BLaER1 treated with 17β-estradiol and CSF1 and Interleukin-3, amounts not matched to agents 10 nM and 100 nM (cell line): ENCODE results near the gene HOXB5.

Experiments
- H3K27ac ChIP-seq, 11 experiments: shearing (Covaris generic); formaldehyde crosslinking; 2 replicates each; pipeline ENCODE4 v1.8.1; 2022
- H3K27me3 ChIP-seq, 11 experiments: shearing (Covaris generic); formaldehyde crosslinking; 2 replicates each; pipeline ENCODE4 v1.8.1; 2022
- H3K36me3 ChIP-seq, 11 experiments: shearing (Covaris generic); formaldehyde crosslinking; 2 replicates each; pipeline ENCODE4 v1.8.1; 2022
- H3K4me1 ChIP-seq, 10 experiments: shearing (Covaris generic); formaldehyde crosslinking; 2 replicates each; pipeline ENCODE4 v1.8.1; 2022
- H3K4me2 ChIP-seq, 11 experiments: shearing (Covaris generic); formaldehyde crosslinking; 2 replicates each; pipeline ENCODE4 v1.8.1; 2022
- H3K4me3 ChIP-seq, 10 experiments: shearing (Covaris generic); formaldehyde crosslinking; 2 replicates each; pipeline ENCODE4 v1.8.1; 2022
- H3K9ac ChIP-seq, 11 experiments: shearing (Covaris generic); formaldehyde crosslinking; 2 replicates each; pipeline ENCODE4 v1.8.1; 2022
- H3K9me3 ChIP-seq, 11 experiments: shearing (Covaris generic); formaldehyde crosslinking; replicated peaks in 1 of 11; 2 replicates each; pipeline ENCODE4 v1.8.1; 2022
- H4K20me1 ChIP-seq, 11 experiments: shearing (Covaris generic); formaldehyde crosslinking; 2 replicates each; pipeline ENCODE4 v1.8.1; 2022
- Cebpa-rat ChIP-seq, 11 experiments: shearing (Covaris generic); IDR thresholded peaks; 2 replicates each; pipeline ENCODE4 v1.8.1; 2022

The HOXB5 gene

DNA sequence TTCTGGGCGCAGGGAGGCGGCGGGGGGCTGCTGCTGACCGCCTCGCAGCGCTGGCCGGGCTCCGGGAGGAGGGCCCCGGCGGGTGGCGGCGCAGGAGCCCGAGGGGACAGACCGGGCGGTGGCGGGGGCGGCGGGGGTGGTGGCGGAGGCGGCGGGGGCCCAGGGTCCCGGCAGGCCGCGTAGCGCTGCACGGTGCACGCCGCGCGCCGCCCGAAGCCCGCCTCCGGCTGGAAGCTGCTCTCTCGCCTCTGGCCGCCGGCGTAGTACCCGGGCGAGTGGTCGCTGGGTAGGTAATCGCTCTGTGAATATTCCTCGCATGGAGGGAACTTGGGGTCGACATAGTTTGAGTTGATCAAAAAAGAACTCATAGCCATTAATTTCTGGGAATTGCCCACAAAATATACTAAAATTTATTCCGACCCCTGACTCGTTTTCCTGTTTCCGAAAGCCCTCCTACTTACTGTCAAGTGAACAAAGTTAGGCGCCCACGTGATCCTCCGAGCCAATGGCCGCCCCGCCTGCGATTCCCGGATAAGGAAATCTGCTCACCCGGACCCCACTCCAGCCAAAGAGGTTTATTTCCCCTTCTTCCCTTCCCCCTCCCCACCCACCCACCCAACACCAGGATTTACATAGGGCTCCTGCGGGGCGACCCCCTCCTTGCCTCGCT lies 15.5 kb downstream of the HOXB5 start, which contains the start of gene HOXB4:
Gene HOXB4 (minus strand): TSS at position 405 of the 670 bp plus-strand sequence. CDS start 31 bp downstream, at position 374.
- Histone ChIP-seq H3K4me2 (no peak within 1 kb of the TSS), H3K27ac (no peak within 1 kb of the TSS), H3K27me3 (peaks cover 100% of the 10 kb centered on the region in 11 experiments), H3K9me3 (peaks cover 0 to 9% (median 0%) of the 10 kb centered on the region in 11 experiments; a peak in 2 of 22 replicates), H4K20me1 (peaks cover 0 to 90% (median 72%) of the 10 kb centered on the region in 11 experiments; a peak in 17 of 22 replicates), H3K9ac (no peak within 1 kb of the TSS), H3K4me3 (no peak within 1 kb of the TSS), H3K4me1 (peaks cover 0 to 9% (median 2%) of the 10 kb centered on the region in 10 experiments; a peak in 5 of 20 replicates), H3K36me3 (no peaks in the 10 kb centered on the region)
- no peak for TF ChIP-seq Cebpa-rat (IDR thresholded peaks at IDR 0.05)

DNA sequence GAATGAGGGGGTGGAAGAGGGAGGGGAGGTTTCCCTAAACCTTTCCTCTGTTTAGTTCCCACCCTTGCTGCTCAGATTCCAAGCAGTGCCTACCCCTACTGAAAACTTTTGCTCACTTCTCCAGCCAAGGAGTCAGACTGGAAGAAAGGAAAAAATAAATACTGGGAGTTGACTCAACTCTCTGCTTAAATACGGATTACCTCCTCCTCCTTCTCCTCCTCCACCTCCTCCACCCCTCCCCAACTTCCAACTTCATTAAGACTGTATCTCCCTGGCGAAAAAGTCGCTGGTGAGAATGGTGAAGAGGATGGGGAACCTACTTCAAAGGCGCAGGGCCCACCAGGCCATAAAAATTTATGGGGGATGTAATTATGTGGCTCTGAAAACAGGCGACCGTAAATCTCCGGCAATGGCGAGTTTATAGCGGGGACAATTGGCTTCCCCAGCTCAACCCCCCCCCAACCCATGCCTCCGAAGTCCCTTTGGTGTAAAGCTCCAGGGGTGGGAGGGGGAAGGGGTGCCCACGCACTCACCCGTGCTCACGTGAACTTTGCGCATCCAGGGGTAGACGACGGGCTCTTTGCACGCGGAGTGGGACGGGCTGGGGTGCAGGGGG lies 16.1 kb downstream of the HOXB5 start:
- Histone ChIP-seq H3K27ac (no peak overlapping the region), H3K9ac (no peak overlapping the region), H3K4me2 (no peak overlapping the region), H4K20me1 (peaks cover 0 to 90% (median 72%) of the 10 kb centered on the region in 11 experiments; a peak in 17 of 22 replicates), H3K27me3 (peaks cover 100% of the 10 kb centered on the region in 11 experiments), H3K36me3 (no peaks in the 10 kb centered on the region), H3K4me3 (no peak overlapping the region), H3K4me1 (peaks cover 0 to 9% (median 2%) of the 10 kb centered on the region in 10 experiments; a peak in 5 of 20 replicates), H3K9me3 (peaks cover 0 to 9% (median 0%) of the 10 kb centered on the region in 11 experiments; a peak in 2 of 22 replicates)
- no peak for TF ChIP-seq Cebpa-rat (IDR thresholded peaks at IDR 0.05)

DNA sequence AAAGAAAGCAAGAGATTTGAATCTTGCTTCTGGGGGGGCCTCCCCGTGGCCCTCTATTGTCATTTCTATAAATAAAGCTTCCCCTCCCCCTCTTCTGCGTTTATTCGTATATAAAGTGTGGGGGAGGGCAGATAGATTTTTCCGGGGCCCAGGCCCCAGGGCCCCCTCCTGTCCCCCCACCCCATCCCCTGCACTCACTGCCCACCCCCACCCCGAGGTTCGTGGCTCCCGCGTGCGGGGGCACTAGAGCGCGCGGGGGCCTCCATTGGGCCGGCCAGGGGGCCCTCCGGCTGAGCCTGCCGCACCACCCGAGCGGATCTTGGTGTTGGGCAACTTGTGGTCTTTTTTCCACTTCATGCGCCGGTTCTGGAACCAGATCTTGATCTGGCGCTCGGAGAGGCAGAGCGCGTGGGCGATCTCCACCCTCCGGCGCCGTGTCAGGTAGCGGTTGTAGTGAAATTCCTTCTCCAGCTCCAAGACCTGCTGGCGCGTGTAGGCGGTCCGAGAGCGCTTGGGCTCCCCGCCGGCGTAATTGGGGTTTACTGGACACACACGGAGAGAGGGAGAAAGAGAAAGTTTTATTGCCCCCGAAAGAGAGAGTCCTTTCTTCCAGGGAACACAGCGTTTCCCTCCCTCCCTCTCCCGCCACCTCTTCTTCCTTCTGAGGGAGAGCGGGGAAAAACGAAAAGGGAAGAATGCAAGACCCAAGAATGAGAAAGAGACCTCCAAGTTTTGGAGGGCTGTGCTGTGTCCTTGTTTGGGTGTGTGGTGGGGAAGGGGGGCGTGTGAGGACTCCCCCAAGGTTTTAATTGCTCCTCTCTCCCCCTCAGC lies 16.9 kb downstream of the HOXB5 start:
- peaks cover 100% of the 10 kb centered on the region in 11 experiments for H3K27me3 ChIP-seq
- no peak overlapping the region for H3K4me2 ChIP-seq
- H3K36me3 ChIP-seq: no peaks in the 10 kb centered on the region
- TF ChIP-seq Cebpa-rat (IDR thresholded peaks at IDR 0.05): no peak
- no peak overlapping the region for H3K27ac ChIP-seq
- peaks cover 0 to 90% (median 72%) of the 10 kb centered on the region in 11 experiments; a peak in 17 of 22 replicates for H4K20me1 ChIP-seq
- no peak overlapping the region for H3K9ac ChIP-seq
- peaks cover 0 to 2% (median 0%) of the 10 kb centered on the region in 10 experiments; a peak in 2 of 20 replicates for H3K4me1 ChIP-seq
- peaks cover 0 to 9% (median 0%) of the 10 kb centered on the region in 11 experiments; a peak in 2 of 22 replicates for H3K9me3 ChIP-seq
- H3K4me3 ChIP-seq: no peak overlapping the region

DNA sequence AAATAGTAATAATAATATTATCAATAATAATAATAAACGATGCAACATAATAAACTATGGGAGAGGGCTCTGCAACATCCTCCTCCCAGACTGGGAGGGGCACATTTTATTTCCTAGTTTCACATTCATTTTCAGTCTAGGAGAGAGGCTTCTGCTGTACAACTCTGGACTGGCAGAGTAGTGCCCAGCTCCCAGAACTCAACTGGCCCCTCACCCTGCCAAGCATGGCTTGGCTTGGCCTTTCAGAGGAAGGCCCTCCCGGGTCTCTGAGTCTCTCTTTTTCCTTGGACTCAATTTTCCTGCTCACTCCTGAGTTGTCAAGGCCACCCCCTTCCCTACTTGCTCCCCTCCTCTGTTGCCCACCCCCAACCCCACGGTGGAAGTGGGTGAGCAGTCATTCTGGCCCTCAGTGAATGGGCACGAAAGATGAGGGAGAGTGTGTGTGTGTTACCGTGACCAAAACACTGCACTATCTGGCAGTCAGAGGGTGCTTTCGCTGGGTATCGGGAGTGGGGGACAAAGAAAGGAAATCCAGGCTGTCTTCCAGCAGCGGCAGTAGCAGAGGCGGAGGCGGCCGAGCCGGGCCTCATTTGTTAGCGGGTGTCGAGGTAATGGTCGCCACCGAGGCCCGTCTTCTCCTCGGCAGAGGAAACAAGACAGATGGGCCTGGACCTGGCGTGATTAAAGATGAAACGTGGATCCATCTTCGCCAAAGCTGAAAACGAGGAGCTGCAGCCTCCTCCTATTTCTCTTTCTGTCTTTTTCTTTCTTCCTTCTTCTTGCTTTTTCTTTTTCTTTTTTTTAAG lies 17.7 kb downstream of the HOXB5 start:
- Histone ChIP-seq H3K4me2 (no peak overlapping the region), H3K36me3 (no peaks in the 10 kb centered on the region), H3K9me3 (peaks cover 0 to 9% (median 0%) of the 10 kb centered on the region in 11 experiments; a peak in 2 of 22 replicates), H3K9ac (no peak overlapping the region), H3K27ac (no peak overlapping the region), H3K27me3 (peaks cover 100% of the 10 kb centered on the region in 11 experiments), H3K4me1 (no peaks in the 10 kb centered on the region), H3K4me3 (no peak overlapping the region), H4K20me1 (peaks cover 0 to 90% (median 72%) of the 10 kb centered on the region in 11 experiments; a peak in 17 of 22 replicates)
- TF ChIP-seq Cebpa-rat (IDR thresholded peaks at IDR 0.05): no peak

DNA sequence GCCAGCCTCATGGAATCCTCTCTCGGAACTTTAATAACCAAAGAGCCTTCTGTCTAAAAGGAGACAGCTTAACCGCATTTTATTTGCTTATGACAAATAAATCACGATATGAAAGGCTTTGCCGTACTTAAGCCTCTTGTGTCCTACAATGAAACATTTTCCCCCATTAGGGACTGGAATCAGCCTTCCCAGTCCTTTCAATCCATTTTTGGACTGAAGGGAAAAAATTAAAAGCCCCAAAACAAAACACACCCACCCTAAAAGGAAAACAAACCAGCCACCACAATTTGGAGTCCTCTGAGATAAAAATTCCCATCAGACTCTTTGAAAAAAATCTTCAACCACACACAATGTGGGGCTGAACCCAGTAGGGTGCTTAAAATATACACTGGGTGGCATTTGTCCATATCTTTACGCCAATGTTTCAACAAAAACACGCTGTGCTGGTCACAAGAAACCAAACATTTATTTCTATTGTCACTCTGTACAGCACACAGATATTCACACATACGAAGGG lies 18.5 kb downstream of the HOXB5 start:
- no peak overlapping the region for H3K27ac ChIP-seq
- peaks cover 100% of the 10 kb centered on the region in 11 experiments for H3K27me3 ChIP-seq
- peaks cover 0 to 90% (median 72%) of the 10 kb centered on the region in 11 experiments; a peak in 17 of 22 replicates for H4K20me1 ChIP-seq
- no peaks in the 10 kb centered on the region for H3K36me3 ChIP-seq
- H3K4me3 ChIP-seq: no peak overlapping the region
- no peak for TF ChIP-seq Cebpa-rat (IDR thresholded peaks at IDR 0.05)
- H3K4me2 ChIP-seq: no peak overlapping the region
- no peak overlapping the region for H3K9ac ChIP-seq
- H3K4me1 ChIP-seq: no peaks in the 10 kb centered on the region
- peaks cover 0 to 9% (median 0%) of the 10 kb centered on the region in 11 experiments; a peak in 2 of 22 replicates for H3K9me3 ChIP-seq

DNA sequence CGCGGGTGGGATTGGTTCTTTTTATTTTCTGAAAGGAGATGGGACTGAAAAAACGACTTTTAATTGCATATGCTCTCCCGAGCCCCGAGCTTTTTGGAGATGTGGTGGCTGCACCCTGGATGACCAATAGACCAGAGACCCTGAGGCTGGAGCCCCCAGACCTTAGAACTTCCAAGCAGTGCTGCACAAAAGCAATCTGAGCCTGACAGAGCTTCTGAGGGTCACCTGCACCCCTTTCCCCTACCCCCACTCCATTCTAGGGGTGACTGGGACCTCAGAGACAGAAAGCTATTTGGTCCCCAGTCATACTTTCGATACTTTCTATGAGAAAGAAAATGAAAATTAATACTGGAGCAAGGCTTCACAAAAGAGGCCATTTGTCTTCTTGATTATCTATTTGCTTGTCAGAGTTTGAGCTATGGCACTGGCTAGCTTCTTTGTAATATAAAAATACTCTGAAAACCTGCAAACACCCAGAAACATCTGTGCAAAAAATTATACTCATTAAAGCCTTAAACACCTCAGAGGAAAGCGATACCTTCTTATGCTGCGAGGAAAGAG lies 19.0 kb downstream of the HOXB5 start:
- Histone ChIP-seq H3K36me3 (no peaks in the 10 kb centered on the region), H3K4me1 (no peaks in the 10 kb centered on the region), H3K4me3 (no peak overlapping the region), H3K9ac (no peak overlapping the region), H3K27me3 (peaks cover 100% of the 10 kb centered on the region in 11 experiments), H4K20me1 (peaks cover 0 to 90% (median 70%) of the 10 kb centered on the region in 11 experiments; a peak in 17 of 22 replicates), H3K4me2 (no peak overlapping the region), H3K9me3 (peaks cover 0 to 9% (median 0%) of the 10 kb centered on the region in 11 experiments; a peak in 2 of 22 replicates), H3K27ac (no peak overlapping the region)
- TF ChIP-seq Cebpa-rat (IDR thresholded peaks at IDR 0.05): no peak

DNA sequence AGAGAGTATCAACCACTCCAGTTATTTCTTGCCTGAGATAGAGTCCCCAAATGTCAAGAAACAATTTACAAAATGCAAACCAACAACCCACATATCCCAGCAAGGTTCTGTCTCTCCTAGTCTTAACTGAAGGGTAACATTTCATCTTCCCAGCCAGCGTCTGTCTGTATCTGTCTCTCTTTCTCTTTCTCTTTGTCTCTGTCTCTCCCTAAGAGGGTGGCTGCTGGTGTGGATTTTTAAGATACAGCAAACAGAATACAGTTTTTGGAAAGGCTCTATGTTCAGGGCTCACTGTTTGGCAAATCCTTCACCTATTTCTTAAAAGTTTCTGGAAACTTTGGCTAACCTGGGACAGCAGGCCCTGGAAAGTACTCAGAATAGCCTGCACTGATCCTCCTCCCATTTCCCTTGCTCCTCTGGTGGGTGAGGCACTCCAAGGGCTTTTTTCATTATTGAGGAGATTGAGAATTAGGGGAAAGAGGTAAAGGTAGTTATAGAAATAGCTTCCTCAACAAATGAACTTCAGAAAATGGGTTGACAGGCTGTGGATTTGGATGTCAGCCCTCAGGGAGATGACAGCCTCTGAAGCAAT lies 21.7 kb downstream of the HOXB5 start:
- Histone ChIP-seq H3K9ac (no peak overlapping the region), H3K27ac (no peak overlapping the region), H3K9me3 (no peaks in the 10 kb centered on the region), H3K36me3 (no peaks in the 10 kb centered on the region), H3K27me3 (peaks cover 100% of the 10 kb centered on the region in 11 experiments), H4K20me1 (peaks cover 0 to 89% (median 54%) of the 10 kb centered on the region in 11 experiments; a peak in 16 of 22 replicates), H3K4me1 (no peaks in the 10 kb centered on the region), H3K4me2 (no peak overlapping the region), H3K4me3 (no peak overlapping the region)
- TF ChIP-seq Cebpa-rat (IDR thresholded peaks at IDR 0.05): no peak
